Activated CD4-positive, alpha-beta T cell treated with anti-CD3 and anti-CD28 coated beads, Interleukin-2, Interleukin-6, amounts not matched to agents 100 ng/mL and 50 ng/mL, durations not matched to agents 16 hours and 8 hours (primary cell): ENCODE data around the gene CARS1.

Experiments
- DNase-seq: peaks from one replicate; pipeline ENCODE4 v3.0.0-alpha.2; 2020

Gene CARS1

GRCh38 chr11:3058753-3059664 lies 1.8 kb upstream of the CARS1 start:
- no peak for DNase-seq

GRCh38 chr11:3056296-3057068 lies 741 bp downstream of the CARS1 start:
- peak; percentile 32 for DNase-seq

GRCh38 chr11:3055891-3056290 lies 1.3 kb downstream of the CARS1 start:
- no peak for DNase-seq

GRCh38 chr11:3052567-3052966 lies 4.7 kb downstream of the CARS1 start:
- DNase-seq, result no peak

- DNase-seq, result no peak
Observed at GRCh38 chr11:3052109-3052479, 5.1 kb downstream of the CARS1 start.

GRCh38 chr11:3051196-3052108 lies 5.8 kb downstream of the CARS1 start:
- no peak for DNase-seq

GRCh38 chr11:3050386-3051195 lies 6.6 kb downstream of the CARS1 start:
- DNase-seq, result no peak

GRCh38 chr11:3049430-3050243 lies 7.6 kb downstream of the CARS1 start:
- peak; percentile 89 for DNase-seq

GRCh38 chr11:3047637-3048036 lies 9.6 kb downstream of the CARS1 start:
- no peak for DNase-seq

GRCh38 chr11:3046641-3047040 lies 10.6 kb downstream of the CARS1 start:
- no peak for DNase-seq

- no peak for DNase-seq
Observed at GRCh38 chr11:3046190-3046589, 11.0 kb downstream of the CARS1 start.

GRCh38 chr11:3044915-3045314 lies 12.3 kb downstream of the CARS1 start:
- DNase-seq, result no peak

GRCh38 chr11:3044004-3044403 lies 13.2 kb downstream of the CARS1 start:
- no peak for DNase-seq

GRCh38 chr11:3043315-3043871 lies 13.8 kb downstream of the CARS1 start:
- DNase-seq, result no peak

- no peak for DNase-seq
Observed at GRCh38 chr11:3042496-3043314, 14.5 kb downstream of the CARS1 start.

GRCh38 chr11:3041699-3042441 lies 15.4 kb downstream of the CARS1 start:
- DNase-seq, result no peak

- no peak for DNase-seq
Observed at GRCh38 chr11:3040881-3041280, 16.3 kb downstream of the CARS1 start.

GRCh38 chr11:3037945-3038271 lies 19.3 kb downstream of the CARS1 start:
- DNase-seq, result no peak
